HG02884 (cell line): ENCODE results near the gene CCNE1.

Experiments
- ATAC-seq: cut with Tn5 transposase; IDR thresholded peaks from one replicate; pipeline ENCODE4 v1.9.1; 2021; ENCODE audit warnings: mild to moderate bottlenecking, moderate library complexity; ENCODE audit not compliant: unreplicated experiment

The CCNE1 gene

DNA sequence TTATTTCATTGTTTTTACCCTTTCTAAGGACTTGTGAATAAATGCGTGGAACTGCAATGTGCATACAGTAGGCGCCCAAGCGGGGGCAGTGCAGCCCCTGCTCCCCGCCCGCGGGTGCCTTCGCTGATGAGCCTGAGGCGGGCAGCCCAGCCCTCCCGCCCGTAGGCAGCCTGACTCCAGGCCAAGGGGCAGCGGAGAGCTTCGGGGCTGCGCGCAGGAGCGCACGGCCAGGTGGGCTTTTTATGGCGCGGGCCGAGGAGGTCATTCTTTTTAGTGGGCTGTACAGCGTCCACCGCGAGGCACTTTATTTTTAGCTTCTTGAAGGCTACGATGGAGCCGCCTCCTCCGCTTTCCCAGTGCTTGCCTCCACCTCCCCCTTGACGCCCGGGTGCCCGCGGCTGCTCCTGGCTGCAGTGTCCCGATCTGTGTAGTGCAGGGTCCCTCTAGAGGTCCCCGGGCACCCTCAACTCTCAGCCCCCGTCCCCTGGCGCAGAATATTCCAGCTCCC, 60.5 kb downstream of the CCNE1 start:
- no peak for ATAC-seq

DNA sequence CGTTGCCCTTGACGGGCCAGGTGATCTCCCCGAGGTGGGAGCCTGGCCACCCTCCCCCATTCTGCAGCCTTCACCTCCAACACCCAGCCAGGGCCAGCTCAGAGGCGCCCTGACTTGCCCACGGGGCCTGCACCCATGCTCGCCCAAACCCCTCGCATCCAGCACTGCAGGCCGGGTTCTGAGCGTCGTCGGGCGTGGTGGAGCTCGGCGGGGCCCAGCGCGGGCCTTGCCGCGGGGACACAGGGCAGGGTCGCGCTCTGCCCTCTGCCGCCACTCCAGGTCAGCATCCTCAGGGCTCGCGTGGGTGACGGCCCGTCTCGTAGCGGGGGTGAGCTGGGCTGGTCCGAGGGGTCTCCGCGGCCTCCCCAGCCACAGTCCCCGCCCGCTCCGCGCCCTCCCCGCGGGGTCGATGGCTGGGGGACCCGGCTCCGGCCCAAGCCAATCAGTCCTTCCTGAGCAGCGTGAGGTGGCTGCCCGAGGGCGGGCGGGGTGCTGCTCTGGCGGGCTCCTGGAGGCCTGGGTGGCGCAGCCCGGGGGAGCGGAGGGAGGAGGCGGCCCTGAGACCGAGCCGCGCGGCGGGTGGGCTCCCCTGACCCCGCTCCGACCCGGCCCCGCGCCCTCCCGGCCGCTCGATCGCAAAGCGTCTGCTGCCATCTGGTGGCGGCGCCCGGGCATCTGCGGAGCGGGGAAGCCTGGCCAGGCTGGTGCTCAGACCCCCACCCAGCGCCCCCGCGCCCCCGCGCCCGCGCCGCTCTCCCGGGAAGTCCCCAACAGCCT, 61.4 kb downstream of the CCNE1 start:
- ATAC-seq: no peak
